GM18505 (cell line): Measurements from ENCODE around the gene USP3.

Source experiments
- ATAC-seq: cut with Tn5 transposase; IDR thresholded peaks from one replicate; pipeline ENCODE4 v1.9.1; 2021; ENCODE audit not compliant: unreplicated experiment
- POLR2A ChIP-seq: IDR thresholded peaks from 4 replicates; pipeline ENCODE4 v1.6.1; 2011; ENCODE audit warnings: borderline replicate concordance; ENCODE audit not compliant: insufficient read depth, insufficient read length; ENCODE audit errors: extremely low read depth

The USP3 gene

GRCh38 chr15:63469190-63469589, 35.2 kb upstream of the USP3 start:
- no peak for TF ChIP-seq POLR2A

GRCh38 chr15:63469984-63470383, 34.4 kb upstream of the USP3 start:
- ATAC-seq, result no peak

More at GRCh38 chr15:63469190-63469589, 35.2 kb upstream of the USP3 start:
- ATAC-seq, result no peak

GRCh38 chr15:63473007-63473748, 31.2 kb upstream of the USP3 start:
- TF ChIP-seq POLR2A, result peak; percentile 24
- ATAC-seq, result no peak

More at GRCh38 chr15:63469984-63470383, 34.4 kb upstream of the USP3 start:
- no peak for TF ChIP-seq POLR2A

- ATAC-seq, result peak; percentile 8
- TF ChIP-seq POLR2A, result no peak
These were observed 30.7 kb upstream of the USP3 start for GRCh38 chr15:63473749-63473998.

GRCh38 chr15:63473999-63474809, 30.2 kb upstream of the USP3 start:
- TF ChIP-seq POLR2A, result peak; percentile 38
- ATAC-seq, result peak; percentile 53

- TF ChIP-seq POLR2A, result peak; percentile 72
- peak; percentile 45 for ATAC-seq
These were observed 29.5 kb upstream of the USP3 start for GRCh38 chr15:63474810-63475316.

- no peak for TF ChIP-seq POLR2A
- no peak for ATAC-seq
These were observed 28.7 kb upstream of the USP3 start for GRCh38 chr15:63475707-63476106.

GRCh38 chr15:63476229-63476632, 28.2 kb upstream of the USP3 start:
- TF ChIP-seq POLR2A, result no peak
- no peak for ATAC-seq

GRCh38 chr15:63478243-63478642, 26.1 kb upstream of the USP3 start:
- no peak for ATAC-seq
- TF ChIP-seq POLR2A, result no peak

- no peak for ATAC-seq
- TF ChIP-seq POLR2A, result no peak
These were observed 24.0 kb upstream of the USP3 start for GRCh38 chr15:63480441-63480821.

- TF ChIP-seq POLR2A, result no peak
- ATAC-seq, result no peak
These were observed 23.1 kb upstream of the USP3 start for GRCh38 chr15:63481105-63481810.

GRCh38 chr15:63482874-63483323, 21.5 kb upstream of the USP3 start:
- no peak for ATAC-seq

More at GRCh38 chr15:63482874-63483323, 21.5 kb upstream of the USP3 start:
- TF ChIP-seq POLR2A, result no peak
